OCI-LY3 (cell line): Measurements from ENCODE around the gene OXT.

Source experiments
- H2AFZ ChIP-seq: fragments of 200-600, 300-600 bp; shearing (Covaris generic); 2 replicates; pipeline ENCODE4 v1.6.0; 2014; ENCODE audit warnings: antibody characterized with exemption, low read depth, low read length
- H3K27ac ChIP-seq: fragments of 200-600, 300-600 bp; sonication (generic); 2 replicates; pipeline ENCODE4 v1.5.1; 2014; ENCODE audit warnings: mild to moderate bottlenecking, low read length, moderate library complexity, mixed read lengths
- H3K27me3 ChIP-seq: fragments of 200-600, 300-600 bp; sonication (generic); 2 replicates; pipeline ENCODE4 v1.6.1; 2014; ENCODE audit warnings: low read depth, low read length, mixed read lengths
- H3K36me3 ChIP-seq: fragments of 200-600, 300-600 bp; sonication (generic); replicated peaks from 2 replicates; pipeline ENCODE3; 2014; ENCODE audit warnings: low read depth, low read length, mixed read lengths
- H3K4me1 ChIP-seq: fragments of 300-600, 200-600 bp; sonication (generic); 2 replicates; pipeline ENCODE4 v1.6.1; 2014; ENCODE audit warnings: low read length, mixed read lengths
- H3K4me2 ChIP-seq: fragments of 200-600, 300-600 bp; sonication (generic); 2 replicates; pipeline ENCODE4 v1.6.1; 2014; ENCODE audit warnings: low read length, mixed read lengths
- H3K4me3 ChIP-seq: fragments of 300-600, 200-600 bp; sonication (generic); 2 replicates; pipeline ENCODE4 v1.5.1; 2014; ENCODE audit warnings: antibody characterized with exemption, mild to moderate bottlenecking, low read length, moderate library complexity
- H3K79me2 ChIP-seq: fragments of 300-600, 200-600 bp; shearing (Covaris generic); 2 replicates; pipeline ENCODE4 v1.6.1; 2014; ENCODE audit warnings: mild to moderate bottlenecking, low read length, mixed read lengths
- H3K9ac ChIP-seq: fragments of 300-600, 200-600 bp; shearing (Covaris generic); 2 replicates; pipeline ENCODE4 v1.6.0; 2014; ENCODE audit warnings: mild to moderate bottlenecking, low read length, moderate library complexity
- H3K9me3 ChIP-seq: fragments of 200-600, 300-600 bp; shearing (Covaris generic); 2 replicates; pipeline ENCODE4 v1.6.1; 2014; ENCODE audit warnings: low read length, mixed read lengths; ENCODE audit not compliant: insufficient read depth
- H4K20me1 ChIP-seq: fragments of 200-600, 300-600 bp; sonication (generic); 2 replicates; pipeline ENCODE4 v1.6.1; 2016; ENCODE audit warnings: low read length, mixed read lengths; ENCODE audit not compliant: insufficient read depth
- EZH2phosphoT487 ChIP-seq: fragments of 200-600 bp; shearing (Covaris generic); IDR thresholded peaks from 2 replicates; pipeline ENCODE4 v1.6.1; 2018; ENCODE audit warnings: antibody characterized with exemption, mixed run types, low read depth
- TF ChIP-seq, protein P1 (sequence below): fragments of 200-600, 300-600 bp; sonication (generic); IDR thresholded peaks from 2 replicates; pipeline ENCODE4 v1.5.1; 2014; ENCODE audit warnings: antibody characterized with exemption, low read length, low read depth

The OXT gene

GRCh38 chr20:3043322-3043721 is 28.1 kb upstream of the OXT start, which contains the start of gene GNRH2:
Gene GNRH2 (plus strand): TSS chr20:3043622. CDS start chr20:3044415, 793 bp downstream.
- H3K4me3 ChIP-seq, result no peak within 1 kb of the TSS
- H3K4me2 ChIP-seq, result no peak within 1 kb of the TSS
- peaks cover 23% of the 10 kb centered on the region for H3K36me3 ChIP-seq
- no peaks in the 10 kb centered on the region for H3K9me3 ChIP-seq
- TF ChIP-seq, protein P1, sequence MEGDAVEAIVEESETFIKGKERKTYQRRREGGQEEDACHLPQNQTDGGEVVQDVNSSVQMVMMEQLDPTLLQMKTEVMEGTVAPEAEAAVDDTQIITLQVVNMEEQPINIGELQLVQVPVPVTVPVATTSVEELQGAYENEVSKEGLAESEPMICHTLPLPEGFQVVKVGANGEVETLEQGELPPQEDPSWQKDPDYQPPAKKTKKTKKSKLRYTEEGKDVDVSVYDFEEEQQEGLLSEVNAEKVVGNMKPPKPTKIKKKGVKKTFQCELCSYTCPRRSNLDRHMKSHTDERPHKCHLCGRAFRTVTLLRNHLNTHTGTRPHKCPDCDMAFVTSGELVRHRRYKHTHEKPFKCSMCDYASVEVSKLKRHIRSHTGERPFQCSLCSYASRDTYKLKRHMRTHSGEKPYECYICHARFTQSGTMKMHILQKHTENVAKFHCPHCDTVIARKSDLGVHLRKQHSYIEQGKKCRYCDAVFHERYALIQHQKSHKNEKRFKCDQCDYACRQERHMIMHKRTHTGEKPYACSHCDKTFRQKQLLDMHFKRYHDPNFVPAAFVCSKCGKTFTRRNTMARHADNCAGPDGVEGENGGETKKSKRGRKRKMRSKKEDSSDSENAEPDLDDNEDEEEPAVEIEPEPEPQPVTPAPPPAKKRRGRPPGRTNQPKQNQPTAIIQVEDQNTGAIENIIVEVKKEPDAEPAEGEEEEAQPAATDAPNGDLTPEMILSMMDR, result no peak
- TF ChIP-seq EZH2phosphoT487, result no peak
- H3K79me2 ChIP-seq, result peaks cover 21% of the 10 kb centered on the region
- H3K27me3 ChIP-seq, result no peaks in the 10 kb centered on the region
- H4K20me1 ChIP-seq, result no peaks in the 10 kb centered on the region; the same call in 1 of the 2 replicates
- H3K4me1 ChIP-seq, result peaks cover 13% of the 10 kb centered on the region
- H3K9ac ChIP-seq, result no peak within 1 kb of the TSS
- H3K27ac ChIP-seq, result no peak within 1 kb of the TSS
- no peak within 1 kb of the TSS for H2AFZ ChIP-seq

DNA sequence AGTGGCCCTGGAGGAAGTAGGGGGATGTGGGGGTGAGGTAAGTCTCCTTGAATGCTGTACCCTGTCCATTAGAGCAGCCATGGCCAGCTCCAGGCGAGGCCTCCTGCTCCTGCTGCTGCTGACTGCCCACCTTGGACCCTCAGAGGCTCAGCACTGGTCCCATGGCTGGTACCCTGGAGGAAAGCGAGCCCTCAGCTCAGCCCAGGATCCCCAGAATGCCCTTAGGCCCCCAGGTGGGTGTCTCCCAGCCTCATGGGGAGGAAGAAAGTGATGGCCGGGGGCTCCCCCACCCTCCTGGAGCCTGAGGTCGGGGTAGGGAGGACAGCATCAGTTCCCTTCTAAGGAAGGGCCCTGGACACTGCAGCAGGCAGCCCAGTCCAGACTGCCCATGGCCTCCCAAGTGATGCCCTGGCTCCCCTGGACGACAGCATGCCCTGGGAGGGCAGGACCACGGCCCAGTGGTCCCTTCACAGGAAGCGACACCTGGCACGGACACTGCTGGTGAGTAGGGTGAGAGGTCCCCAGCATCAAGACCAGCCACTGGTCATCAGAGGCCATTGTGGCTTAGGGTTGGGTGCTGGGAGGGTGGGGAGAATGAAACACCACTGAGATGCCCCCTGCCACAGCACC is 27.0 kb upstream of the OXT start:
- H3K36me3 ChIP-seq, result peaks cover 25% of the 10 kb centered on the region
- peaks cover 13% of the 10 kb centered on the region for H3K4me1 ChIP-seq
- peaks cover 21% of the 10 kb centered on the region for H3K79me2 ChIP-seq
- no peaks in the 10 kb centered on the region; the same call in 1 of the 2 replicates for H4K20me1 ChIP-seq
- H3K9ac ChIP-seq, result no peak overlapping the region
- TF ChIP-seq EZH2phosphoT487, result no peak
- H3K4me2 ChIP-seq, result peak overlapping the region; percentile 69; the same call in 1 of the 2 replicates
- H3K27ac ChIP-seq, result no peak overlapping the region
- H3K9me3 ChIP-seq, result no peaks in the 10 kb centered on the region
- no peak overlapping the region; the same call in 1 of the 2 replicates for H3K4me3 ChIP-seq
- no peaks in the 10 kb centered on the region for H3K27me3 ChIP-seq
- H2AFZ ChIP-seq, result no peak overlapping the region

DNA sequence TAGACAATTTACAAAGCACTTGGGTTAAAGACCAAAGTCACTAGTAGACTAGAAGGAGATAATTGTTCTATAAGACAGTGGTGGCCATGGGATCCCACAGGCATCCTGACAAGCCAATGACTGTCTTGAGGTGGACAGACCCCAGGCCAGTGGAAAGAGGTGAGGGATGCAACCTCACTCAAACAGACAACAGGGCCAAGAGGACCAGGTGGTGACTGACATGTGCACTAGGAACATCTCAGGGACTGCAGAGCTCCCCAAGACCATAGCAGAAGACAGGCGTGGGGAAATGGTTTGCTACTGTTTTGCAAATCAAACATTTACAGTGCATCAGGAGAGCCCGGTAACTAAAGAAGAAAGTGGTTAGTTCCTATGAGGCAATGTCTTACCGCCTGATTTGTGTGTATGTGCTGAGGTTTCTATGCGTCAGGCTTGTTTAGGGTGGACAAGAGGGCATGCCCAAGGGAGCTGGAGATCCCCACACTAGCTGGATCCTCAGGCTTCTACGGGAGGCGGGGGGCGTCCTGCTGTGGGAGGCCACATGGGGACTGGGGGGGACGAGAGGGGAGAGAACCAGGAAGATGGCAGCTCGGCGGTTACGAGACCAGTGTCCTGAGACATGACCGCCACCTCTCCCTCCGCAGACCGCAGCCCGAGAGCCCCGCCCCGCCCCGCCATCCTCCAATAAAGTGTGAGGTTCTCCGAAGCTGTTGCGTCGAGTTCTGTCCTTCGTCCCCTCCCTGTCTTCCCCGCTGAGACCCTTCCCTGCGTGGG is 26.2 kb upstream of the OXT start:
- no peaks in the 10 kb centered on the region for H3K27me3 ChIP-seq
- peak overlapping the region; percentile 69 for H3K4me2 ChIP-seq
- H3K27ac ChIP-seq, result peak overlapping the region; percentile 55
- H3K4me1 ChIP-seq, result peaks cover 13% of the 10 kb centered on the region
- peak overlapping the region; percentile 83 for H3K9ac ChIP-seq
- peak overlapping the region; percentile 86 for H2AFZ ChIP-seq
- peaks cover 21% of the 10 kb centered on the region for H3K79me2 ChIP-seq
- H3K36me3 ChIP-seq, result peaks cover 27% of the 10 kb centered on the region
- TF ChIP-seq, protein P1, result no peak
- no peak for TF ChIP-seq EZH2phosphoT487
- no peaks in the 10 kb centered on the region for H3K9me3 ChIP-seq
- peak overlapping the region; percentile 95 for H3K4me3 ChIP-seq
- no peaks in the 10 kb centered on the region; the same call in 1 of the 2 replicates for H4K20me1 ChIP-seq

DNA sequence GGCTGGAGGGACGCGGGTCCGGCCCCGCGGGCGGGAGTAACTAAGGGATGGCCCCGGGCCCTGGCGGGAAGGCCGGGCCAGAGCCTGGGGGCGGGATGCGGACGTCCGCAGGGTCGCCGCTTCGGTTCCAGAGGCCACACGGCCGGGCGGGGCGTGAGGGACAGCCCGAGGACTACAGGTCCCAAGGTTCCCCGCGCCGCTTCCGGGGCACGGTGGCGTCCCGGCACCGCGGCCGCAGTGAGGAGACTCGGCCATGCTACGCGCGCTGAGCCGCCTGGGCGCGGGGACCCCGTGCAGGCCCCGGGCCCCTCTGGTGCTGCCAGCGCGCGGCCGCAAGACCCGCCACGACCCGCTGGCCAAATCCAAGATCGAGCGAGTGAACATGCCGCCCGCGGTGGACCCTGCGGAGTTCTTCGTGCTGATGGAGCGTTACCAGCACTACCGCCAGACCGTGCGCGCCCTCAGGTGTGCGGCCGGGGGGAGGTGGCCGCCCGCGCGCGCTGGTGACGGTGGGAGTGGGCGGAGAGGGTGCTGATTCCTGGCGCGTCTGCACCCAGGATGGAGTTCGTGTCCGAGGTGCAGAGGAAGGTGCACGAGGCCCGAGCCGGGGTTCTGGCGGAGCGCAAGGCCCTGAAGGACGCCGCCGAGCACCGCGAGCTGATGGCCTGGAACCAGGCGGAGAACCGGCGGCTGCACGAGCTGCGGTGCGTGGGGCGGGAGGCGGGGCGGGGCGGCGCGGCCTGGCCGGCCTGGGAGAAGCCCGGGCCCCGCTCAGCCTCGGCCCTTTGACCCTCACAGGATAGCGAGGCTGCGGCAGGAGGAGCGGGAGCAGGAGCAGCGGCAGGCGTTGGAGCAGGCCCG is 25.4 kb upstream of the OXT start, which contains the start of gene MRPS26:
Gene MRPS26 (plus strand): TSS at position 237 of the 861 bp plus-strand sequence. CDS start 17 bp downstream, at position 254.
- Histone ChIP-seq H3K36me3 (peaks cover 30% of the 10 kb centered on the region), H3K4me1 (peaks cover 13% of the 10 kb centered on the region), H3K27ac (peak within 1 kb of the TSS; percentile 55), H3K79me2 (peaks cover 21% of the 10 kb centered on the region), H3K4me2 (peak within 1 kb of the TSS; percentile 69), H3K4me3 (peak within 1 kb of the TSS; percentile 95), H2AFZ (peak within 1 kb of the TSS; percentile 86), H3K27me3 (no peaks in the 10 kb centered on the region), H3K9me3 (no peaks in the 10 kb centered on the region), H3K9ac (peak within 1 kb of the TSS; percentile 83), H4K20me1 (no peaks in the 10 kb centered on the region; the same call in 1 of the 2 replicates)
- TF ChIP-seq, protein P1, result no peak
- no peak for TF ChIP-seq EZH2phosphoT487
